ENCODE results near the gene BCL7A. TPM values are rescaled to one million over a fixed set of nuclear protein-coding genes. Genes with fewer than 3 reads are reported as not detected.

BCL7A gene
- total RNA-seq, 1 experiment from 2014 or later: 18.2 TPM

DNA sequence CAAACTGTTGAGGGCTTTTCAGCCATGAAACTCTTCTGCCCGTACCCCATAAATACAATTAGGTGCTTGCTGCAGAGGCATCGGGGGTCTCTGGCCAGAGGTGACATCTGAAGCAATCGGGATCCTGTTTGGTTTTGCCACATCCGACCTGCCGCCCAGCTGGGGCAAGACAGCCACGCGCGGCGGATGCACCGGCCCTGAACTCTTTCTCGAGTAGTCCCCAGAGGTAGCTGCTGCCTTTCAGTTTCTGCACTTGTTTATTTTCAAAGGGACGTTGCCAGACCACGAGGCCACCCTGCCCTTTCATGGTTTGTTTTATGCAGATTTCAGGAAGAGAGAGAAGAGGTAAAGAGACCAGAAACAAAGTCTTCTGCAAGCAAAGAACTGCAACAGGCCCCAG lies 46.3 kb downstream of the BCL7A start:
- Histone ChIP-seq H4K20me1 (ENCODE audit: control insufficient read depth, insufficient read depth, insufficient read length) (no peaks in the 10 kb centered on the region), H4K5ac (ENCODE audit: insufficient read length, low read depth, low read length) (no peak overlapping the region), H4K8ac (replicated peaks; ENCODE audit: insufficient read length, low read depth, low read length) (no peak overlapping the region), H2BK12ac (ENCODE audit: insufficient read length, low read depth, low read length) (no peak overlapping the region), H3K4me2 (ENCODE audit: insufficient read depth, insufficient read length, low read length) (no peak overlapping the region), H2BK15ac (ENCODE audit: low read depth, low read length) (no peak overlapping the region), H3K9me3 (ENCODE audit: control insufficient read depth, low read depth, low read length) (no peaks in the 10 kb centered on the region), H3K56ac (ENCODE audit: insufficient read length, low read depth, low read length) (no peak overlapping the region), H3K27me3 (ENCODE audit: insufficient read depth, low read length) (no peaks in the 10 kb centered on the region), H2AK5ac (ENCODE audit: insufficient read length, low read length) (no peak overlapping the region), H3K4me1 (ENCODE audit: insufficient read depth, low read length) (no peaks in the 10 kb centered on the region; the same call in 1 of the 2 replicates), H2BK120ac (ENCODE audit: low read depth, low read length, poor library complexity, severe bottlenecking) (no peak overlapping the region), H3K23ac (ENCODE audit: insufficient read length, low read depth, low read length) (no peak overlapping the region), H3K4ac (ENCODE audit: low read depth, low read length) (no peak overlapping the region), H3K79me2 (ENCODE audit: insufficient read depth, low read length) (no peaks in the 10 kb centered on the region), H3T11ph (ENCODE audit: low read length) (no peak overlapping the region), H2BK20ac (ENCODE audit: low read depth, low read length, poor library complexity, severe bottlenecking) (no peak overlapping the region), H4K91ac (ENCODE audit: insufficient read length, low read depth, low read length) (no peak overlapping the region), H3K14ac (ENCODE audit: insufficient read depth, low read length) (no peak overlapping the region), H3K27ac (ENCODE audit: insufficient read length, low read depth, low read length) (no peak overlapping the region), H3K9ac (ENCODE audit: extremely low read depth, insufficient read length, low read length) (no peak overlapping the region), H3K23me2 (ENCODE audit: insufficient read length, low read depth, low read length, poor library complexity, severe bottlenecking) (peaks cover 8% of the 10 kb centered on the region), H3K18ac (ENCODE audit: insufficient read length, low read depth, low read length) (no peak overlapping the region), H2BK5ac (ENCODE audit: insufficient read length, low read length) (no peak overlapping the region), H2AFZ (ENCODE audit: low read length) (no peak overlapping the region), H3K79me1 (ENCODE audit: insufficient read depth, low read depth, low read length, poor library complexity, severe bottlenecking) (no peaks in the 10 kb centered on the region)
- DNase-seq: no peak
- Mint-ChIP-seq H3K4me1 (peaks cover 29 to 30% of the 10 kb centered on the region in 2 experiments), H3K4me3 (no peak overlapping the region), H3K27ac (peak overlapping the region in 1 of 3 experiments; percentile 68; a peak in 1 of 7 replicates), H3K36me3 (ENCODE audit: insufficient read depth in 1 of 3, low read depth in 3 of 3) (peaks cover 14 to 23% (median 19%) of the 10 kb centered on the region in 3 experiments; a peak in 6 of 7 replicates), H3K9me3 (no peaks in the 10 kb centered on the region), H3K27me3 (ENCODE audit: low read depth) (no peaks in the 10 kb centered on the region)
- WGBS (ENCODE audit: extremely low coverage, insufficient read length, low lambda C conversion rate): no CpG with 5 or more reads among the region's 13 CpGs
- TF ChIP-seq, protein P1, sequence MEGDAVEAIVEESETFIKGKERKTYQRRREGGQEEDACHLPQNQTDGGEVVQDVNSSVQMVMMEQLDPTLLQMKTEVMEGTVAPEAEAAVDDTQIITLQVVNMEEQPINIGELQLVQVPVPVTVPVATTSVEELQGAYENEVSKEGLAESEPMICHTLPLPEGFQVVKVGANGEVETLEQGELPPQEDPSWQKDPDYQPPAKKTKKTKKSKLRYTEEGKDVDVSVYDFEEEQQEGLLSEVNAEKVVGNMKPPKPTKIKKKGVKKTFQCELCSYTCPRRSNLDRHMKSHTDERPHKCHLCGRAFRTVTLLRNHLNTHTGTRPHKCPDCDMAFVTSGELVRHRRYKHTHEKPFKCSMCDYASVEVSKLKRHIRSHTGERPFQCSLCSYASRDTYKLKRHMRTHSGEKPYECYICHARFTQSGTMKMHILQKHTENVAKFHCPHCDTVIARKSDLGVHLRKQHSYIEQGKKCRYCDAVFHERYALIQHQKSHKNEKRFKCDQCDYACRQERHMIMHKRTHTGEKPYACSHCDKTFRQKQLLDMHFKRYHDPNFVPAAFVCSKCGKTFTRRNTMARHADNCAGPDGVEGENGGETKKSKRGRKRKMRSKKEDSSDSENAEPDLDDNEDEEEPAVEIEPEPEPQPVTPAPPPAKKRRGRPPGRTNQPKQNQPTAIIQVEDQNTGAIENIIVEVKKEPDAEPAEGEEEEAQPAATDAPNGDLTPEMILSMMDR (conservative IDR thresholded peaks at IDR 0.05): no peak

All from H9 (cell line).